ENCODE data around the gene HOXA7.

The HOXA7 gene

DNA sequence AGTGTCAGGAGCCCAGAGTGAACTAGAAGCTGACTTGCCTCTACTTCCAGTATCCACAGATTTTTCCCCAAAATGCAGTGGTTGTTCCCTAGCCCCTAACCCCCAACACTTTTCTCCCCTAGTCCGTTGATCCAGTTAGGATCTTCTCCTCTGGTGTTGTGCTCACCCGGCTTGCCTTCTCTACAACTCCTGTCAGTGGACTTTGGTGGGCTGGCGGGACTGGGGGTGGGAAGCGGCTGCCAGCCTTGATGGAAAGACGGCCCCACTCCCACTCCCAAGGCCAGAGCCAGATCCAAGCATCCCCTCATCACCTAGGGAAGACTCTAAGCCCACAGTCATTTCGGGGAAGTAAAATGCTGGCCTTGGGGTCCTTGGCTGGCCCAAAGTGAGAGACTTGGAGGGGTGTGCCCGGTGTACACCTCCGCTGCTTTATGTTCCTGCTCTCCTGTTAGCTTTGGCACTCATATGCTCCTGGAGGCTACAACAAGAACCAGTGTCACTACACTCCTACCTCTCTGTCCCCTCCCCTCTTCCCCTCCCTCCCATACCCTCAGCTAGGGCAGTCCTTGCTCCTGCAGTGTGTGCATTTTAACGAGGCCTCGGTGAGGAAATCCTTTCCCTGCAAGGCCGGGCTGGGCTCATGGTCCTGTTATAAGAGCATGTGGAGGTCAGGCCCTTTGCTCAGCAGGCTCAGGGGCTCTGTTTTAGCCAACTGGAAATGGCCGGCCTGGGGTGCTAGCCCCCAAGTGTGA, 18.6 kb upstream of the HOXA7 start:
- no peaks in the 10 kb centered on the region for H3K9me3 ChIP-seq (ENCODE audit: insufficient read depth, low read length, severe bottlenecking)
- DNase-seq (no peak), ATAC-seq (ENCODE audit: insufficient read depth, low read depth) (no peak)
- no peak overlapping the region for H3K27ac ChIP-seq (ENCODE audit: low read length)
- H3K27me3 ChIP-seq (ENCODE audit: insufficient read depth, low read length, poor library complexity) = peaks cover 10% of the 10 kb centered on the region
- no peaks in the 10 kb centered on the region for H3K36me3 ChIP-seq (ENCODE audit: insufficient read depth, low read length)
- no peaks in the 10 kb centered on the region for H3K79me2 ChIP-seq (ENCODE audit: insufficient read depth, low read length)
- no peak overlapping the region for H3K4me2 ChIP-seq (ENCODE audit: insufficient read depth, low read length)
- H3K4me3 ChIP-seq (ENCODE audit: low read depth in 1 of 2, low read length in 2 of 2) = no peak overlapping the region
- H3K4me1 ChIP-seq (ENCODE audit: insufficient read depth, low read length) = no peaks in the 10 kb centered on the region
- no peaks in the 10 kb centered on the region for H4K20me1 ChIP-seq (ENCODE audit: insufficient read depth, low read length)
- TF ChIP-seq EZH2 (IDR thresholded peaks at IDR 0.05; ENCODE audit: borderline replicate concordance, low read depth, low read length, severe bottlenecking) = no peak
- TF ChIP-seq, protein P1, sequence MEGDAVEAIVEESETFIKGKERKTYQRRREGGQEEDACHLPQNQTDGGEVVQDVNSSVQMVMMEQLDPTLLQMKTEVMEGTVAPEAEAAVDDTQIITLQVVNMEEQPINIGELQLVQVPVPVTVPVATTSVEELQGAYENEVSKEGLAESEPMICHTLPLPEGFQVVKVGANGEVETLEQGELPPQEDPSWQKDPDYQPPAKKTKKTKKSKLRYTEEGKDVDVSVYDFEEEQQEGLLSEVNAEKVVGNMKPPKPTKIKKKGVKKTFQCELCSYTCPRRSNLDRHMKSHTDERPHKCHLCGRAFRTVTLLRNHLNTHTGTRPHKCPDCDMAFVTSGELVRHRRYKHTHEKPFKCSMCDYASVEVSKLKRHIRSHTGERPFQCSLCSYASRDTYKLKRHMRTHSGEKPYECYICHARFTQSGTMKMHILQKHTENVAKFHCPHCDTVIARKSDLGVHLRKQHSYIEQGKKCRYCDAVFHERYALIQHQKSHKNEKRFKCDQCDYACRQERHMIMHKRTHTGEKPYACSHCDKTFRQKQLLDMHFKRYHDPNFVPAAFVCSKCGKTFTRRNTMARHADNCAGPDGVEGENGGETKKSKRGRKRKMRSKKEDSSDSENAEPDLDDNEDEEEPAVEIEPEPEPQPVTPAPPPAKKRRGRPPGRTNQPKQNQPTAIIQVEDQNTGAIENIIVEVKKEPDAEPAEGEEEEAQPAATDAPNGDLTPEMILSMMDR (IDR thresholded peaks at IDR 0.05; ENCODE audit: borderline replicate concordance, extremely low read depth, low read length, poor library complexity, severe bottlenecking) = no peak
- H2AFZ ChIP-seq (ENCODE audit: low read depth, low read length) = no peak overlapping the region
- no peak overlapping the region for H3K9ac ChIP-seq (ENCODE audit: low read depth, low read length)

DNA sequence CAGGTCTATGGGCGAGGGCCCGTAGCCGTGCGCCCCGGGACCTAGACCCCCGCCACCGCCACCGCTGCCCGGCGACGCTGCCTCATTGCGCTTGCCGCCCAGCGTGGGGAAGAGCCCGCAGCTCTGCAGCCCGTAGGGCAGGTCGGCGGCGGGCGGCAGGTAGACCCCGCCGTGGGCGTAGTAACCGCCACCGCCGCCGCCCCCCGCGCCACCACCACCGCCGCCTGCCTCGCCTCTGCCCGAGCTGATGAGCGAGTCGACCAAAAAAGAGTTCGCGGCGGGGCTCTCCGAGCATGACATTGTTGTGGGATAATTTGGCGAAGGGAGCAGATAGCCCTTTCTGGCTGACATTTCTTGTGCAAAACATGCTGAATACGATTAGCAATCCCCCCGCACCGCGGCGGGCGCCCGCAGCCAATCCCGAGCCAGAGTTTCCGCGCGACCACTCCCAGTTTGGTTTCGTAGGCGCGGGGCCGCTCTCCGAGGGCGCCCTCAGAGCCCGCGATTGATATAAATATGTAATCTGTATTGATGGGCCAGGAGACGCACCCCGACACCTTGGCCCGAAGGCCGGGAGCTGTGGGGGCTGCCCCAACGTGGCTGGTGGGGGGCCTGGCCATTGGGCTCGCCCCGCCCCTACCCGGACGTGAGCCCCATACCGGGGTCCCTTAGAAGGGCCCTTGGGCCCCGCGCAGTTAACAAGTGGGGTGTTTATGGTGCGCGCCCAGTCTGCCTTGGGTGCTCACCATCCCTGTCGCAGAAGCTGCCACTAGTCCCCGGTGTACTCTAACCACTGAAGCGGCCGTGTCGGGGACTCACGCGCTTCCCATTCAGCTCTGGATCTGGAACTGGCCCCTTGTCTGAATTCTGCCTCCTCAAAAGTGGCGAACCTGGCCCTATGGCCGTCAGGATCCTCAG, 17.7 kb upstream of the HOXA7 start, which contains the start of gene HOXA10:
Gene HOXA10, minus strand, starts transcription at position 365 of the 918 bp plus-strand sequence. Its CDS starts 14 bp downstream, at position 351.
- H3K27ac ChIP-seq (ENCODE audit: low read length) = no peak within 1 kb of the TSS
- H4K20me1 ChIP-seq (ENCODE audit: insufficient read depth, low read length) = no peaks in the 10 kb centered on the region
- no peaks in the 10 kb centered on the region for H3K9me3 ChIP-seq (ENCODE audit: insufficient read depth, low read length, severe bottlenecking)
- H2AFZ ChIP-seq (ENCODE audit: low read depth, low read length) = no peak within 1 kb of the TSS
- ATAC-seq (ENCODE audit: insufficient read depth, low read depth) (no peak), DNase-seq (no peak)
- no peaks in the 10 kb centered on the region for H3K36me3 ChIP-seq (ENCODE audit: insufficient read depth, low read length)
- TF ChIP-seq, protein P1 (IDR thresholded peaks at IDR 0.05; ENCODE audit: borderline replicate concordance, extremely low read depth, low read length, poor library complexity, severe bottlenecking) = no peak
- TF ChIP-seq EZH2 (IDR thresholded peaks at IDR 0.05; ENCODE audit: borderline replicate concordance, low read depth, low read length, severe bottlenecking) = no peak
- H3K4me1 ChIP-seq (ENCODE audit: insufficient read depth, low read length) = no peaks in the 10 kb centered on the region
- no peak within 1 kb of the TSS for H3K9ac ChIP-seq (ENCODE audit: low read depth, low read length)
- H3K4me2 ChIP-seq (ENCODE audit: insufficient read depth, low read length) = no peak within 1 kb of the TSS
- no peak within 1 kb of the TSS for H3K4me3 ChIP-seq (ENCODE audit: low read depth in 1 of 2, low read length in 2 of 2)
- H3K27me3 ChIP-seq (ENCODE audit: insufficient read depth, low read length, poor library complexity) = peaks cover 10% of the 10 kb centered on the region
- H3K79me2 ChIP-seq (ENCODE audit: insufficient read depth, low read length) = no peaks in the 10 kb centered on the region

DNA sequence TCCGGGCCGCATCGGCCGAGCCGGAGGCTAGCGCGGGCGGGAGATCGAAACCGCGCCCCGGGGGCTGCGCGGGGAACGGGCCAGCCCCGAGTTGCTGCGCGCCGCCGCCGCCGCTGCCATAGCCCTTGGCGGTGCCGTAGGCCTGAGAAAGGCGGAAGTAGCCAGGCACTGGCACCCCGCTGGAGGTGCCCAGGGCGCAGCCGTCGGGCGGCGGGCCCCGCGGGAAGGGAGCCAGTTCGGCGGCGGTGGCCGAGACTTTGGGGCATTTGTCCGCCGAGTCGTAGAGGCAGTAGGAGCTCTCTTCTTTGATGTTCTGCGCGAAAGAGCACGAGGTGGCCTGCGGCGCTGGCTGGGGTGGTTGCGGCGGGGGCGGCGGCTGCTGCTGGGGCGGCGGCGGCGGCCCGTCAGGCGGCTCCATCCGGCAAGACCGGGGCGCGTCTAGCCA, 17.1 kb upstream of the HOXA7 start:
- Histone ChIP-seq H4K20me1 (ENCODE audit: insufficient read depth, low read length) (no peaks in the 10 kb centered on the region), H3K9ac (ENCODE audit: low read depth, low read length) (no peak overlapping the region), H3K4me2 (ENCODE audit: insufficient read depth, low read length) (no peak overlapping the region), H3K4me1 (ENCODE audit: insufficient read depth, low read length) (no peaks in the 10 kb centered on the region), H3K9me3 (ENCODE audit: insufficient read depth, low read length, severe bottlenecking) (no peaks in the 10 kb centered on the region), H3K36me3 (ENCODE audit: insufficient read depth, low read length) (no peaks in the 10 kb centered on the region), H2AFZ (ENCODE audit: low read depth, low read length) (no peak overlapping the region), H3K27me3 (ENCODE audit: insufficient read depth, low read length, poor library complexity) (peaks cover 10% of the 10 kb centered on the region), H3K27ac (ENCODE audit: low read length) (no peak overlapping the region), H3K79me2 (ENCODE audit: insufficient read depth, low read length) (no peaks in the 10 kb centered on the region), H3K4me3 (ENCODE audit: low read depth in 1 of 2, low read length in 2 of 2) (no peak overlapping the region)
- no peak for DNase-seq
- TF ChIP-seq EZH2 (IDR thresholded peaks at IDR 0.05; ENCODE audit: borderline replicate concordance, low read depth, low read length, severe bottlenecking) = no peak
- TF ChIP-seq, protein P1 (IDR thresholded peaks at IDR 0.05; ENCODE audit: borderline replicate concordance, extremely low read depth, low read length, poor library complexity, severe bottlenecking) = no peak
- no peak for ATAC-seq (ENCODE audit: insufficient read depth, low read depth)
